Measurements from ENCODE around the gene SENP2.

- TF ChIP-seq CTCF (conservative IDR thresholded peaks at IDR 0.05; ENCODE audit: low read depth, low read length) = no peak
- TF ChIP-seq EZH2 (IDR thresholded peaks at IDR 0.05; ENCODE audit: low read length, unreplicated experiment) = no peak
These were observed 26.4 kb upstream of the SENP2 start for GRCh38 chr3:185559706-185560090.

Data from PC-3 (cell line).